Thoracic aorta (tissue), 2 donors: ENCODE measurements around the gene CNTNAP2. TPM values are rescaled to one million over a fixed set of nuclear protein-coding genes. Genes with fewer than 3 reads are reported as not detected.

Experiments
- ATAC-seq: fragments of 150-250 bp; one replicate; pipeline ENCODE4 v1.8.0; 2017; ENCODE audit warnings: low read depth; ENCODE audit not compliant: insufficient number of reproducible peaks, low FRiP score
- DNase-seq: peaks from one replicate; pipeline ENCODE4 v3.0.0-alpha.2; 2020; ENCODE audit warnings: low spot score
- H3K27ac ChIP-seq, 2 donors: fragments of 200-600 bp; sonication (generic); 1 replicate in 1 of 2; 2 replicates in 1 of 2; pipeline ENCODE4 v1.5.1; 2016; ENCODE audit warnings: mild to moderate bottlenecking in 2 of 2, moderate library complexity in 2 of 2
- H3K27me3 ChIP-seq: fragments of 200-600 bp; sonication (generic); replicated peaks from 2 replicates; pipeline ENCODE4 v1.6.0; 2016; ENCODE audit warnings: mild to moderate bottlenecking; ENCODE audit not compliant: insufficient read depth
- H3K36me3 ChIP-seq: fragments of 200-600 bp; sonication (generic); one replicate; pipeline ENCODE4 v1.5.1; 2016
- H3K4me1 ChIP-seq, 2 donors: fragments of 200-600 bp; sonication (generic); 1 replicate in 1 of 2; 2 replicates in 1 of 2; pipeline versions ENCODE4 v1.5.1 to v1.6.0; 2016; ENCODE audit warnings: low read depth in 2 of 2, mild to moderate bottlenecking in 1 of 2; ENCODE audit not compliant: control insufficient read depth in 1 of 2
- H3K4me3 ChIP-seq: fragments of 200-600 bp; sonication (generic); 2 replicates; pipeline ENCODE4 v1.5.1; 2016; ENCODE audit warnings: mild to moderate bottlenecking
- H3K9me3 ChIP-seq: fragments of 200-600 bp; sonication (generic); 2 replicates; pipeline ENCODE4 v1.5.1; 2016
- total RNA-seq, 2 donors: library from RNA; depleted of rRNA; stranded (reverse); fragments of >200 nt; gene quantifications; one replicate each; pipeline versions ENCODE4 v1.1.0 to v1.2.3, GENCODE V29; 2016
- TF ChIP-seq, protein P1 (sequence below): fragments of 200-600 bp; sonication (generic); IDR thresholded peaks from one replicate; pipeline ENCODE4 v1.5.1; 2019; ENCODE audit warnings: antibody characterized with exemption

CNTNAP2 gene
- total RNA-seq, 2 donors from 2014 or later, result not detected

DNA sequence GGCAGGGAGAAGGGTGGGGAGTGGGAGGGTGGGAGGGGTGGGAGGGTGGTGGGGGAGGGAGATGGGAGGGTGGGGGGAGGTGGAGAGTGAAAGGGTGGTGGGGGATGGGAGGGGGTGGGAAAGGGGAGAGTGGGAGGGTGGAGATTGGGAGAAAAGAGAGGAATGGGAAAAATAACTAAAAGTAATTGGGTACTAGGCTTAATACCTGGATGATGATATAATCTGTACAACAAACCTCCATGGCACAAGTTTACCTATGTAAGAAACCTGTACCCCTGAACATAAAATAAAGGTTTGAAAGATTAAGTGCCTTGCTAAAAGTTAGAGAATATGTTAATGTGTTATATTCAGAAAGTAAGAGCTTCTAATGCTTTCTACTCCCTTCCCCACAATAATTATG is 564.9 kb downstream of the CNTNAP2 start:
- Histone ChIP-seq H3K27ac (no peak overlapping the region), H3K9me3 (no peaks in the 10 kb centered on the region), H3K36me3 (no peaks in the 10 kb centered on the region), H3K4me3 (no peak overlapping the region), H3K27me3 (no peaks in the 10 kb centered on the region), H3K4me1 (no peaks in the 10 kb centered on the region)
- no peak for ATAC-seq
- TF ChIP-seq, protein P1, sequence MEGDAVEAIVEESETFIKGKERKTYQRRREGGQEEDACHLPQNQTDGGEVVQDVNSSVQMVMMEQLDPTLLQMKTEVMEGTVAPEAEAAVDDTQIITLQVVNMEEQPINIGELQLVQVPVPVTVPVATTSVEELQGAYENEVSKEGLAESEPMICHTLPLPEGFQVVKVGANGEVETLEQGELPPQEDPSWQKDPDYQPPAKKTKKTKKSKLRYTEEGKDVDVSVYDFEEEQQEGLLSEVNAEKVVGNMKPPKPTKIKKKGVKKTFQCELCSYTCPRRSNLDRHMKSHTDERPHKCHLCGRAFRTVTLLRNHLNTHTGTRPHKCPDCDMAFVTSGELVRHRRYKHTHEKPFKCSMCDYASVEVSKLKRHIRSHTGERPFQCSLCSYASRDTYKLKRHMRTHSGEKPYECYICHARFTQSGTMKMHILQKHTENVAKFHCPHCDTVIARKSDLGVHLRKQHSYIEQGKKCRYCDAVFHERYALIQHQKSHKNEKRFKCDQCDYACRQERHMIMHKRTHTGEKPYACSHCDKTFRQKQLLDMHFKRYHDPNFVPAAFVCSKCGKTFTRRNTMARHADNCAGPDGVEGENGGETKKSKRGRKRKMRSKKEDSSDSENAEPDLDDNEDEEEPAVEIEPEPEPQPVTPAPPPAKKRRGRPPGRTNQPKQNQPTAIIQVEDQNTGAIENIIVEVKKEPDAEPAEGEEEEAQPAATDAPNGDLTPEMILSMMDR, result no peak
- no peak for DNase-seq

DNA sequence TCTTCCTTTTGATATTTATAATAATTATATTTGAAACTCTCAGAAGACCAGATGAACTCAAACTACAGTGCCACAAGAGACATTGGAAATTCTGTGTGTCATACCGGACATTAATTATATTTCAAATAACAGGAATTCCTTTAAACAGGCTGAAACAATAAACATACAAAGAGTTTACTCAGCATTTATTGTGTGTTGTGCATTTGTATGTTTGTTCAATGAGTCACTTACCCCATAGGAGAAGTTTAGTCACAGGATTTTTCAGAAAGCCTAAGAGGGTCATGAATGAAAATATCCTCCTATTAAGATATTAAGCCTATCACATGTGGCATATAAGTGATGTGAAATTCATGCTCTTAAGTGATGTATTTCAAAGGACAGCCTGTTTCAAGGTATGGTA is 566.8 kb downstream of the CNTNAP2 start:
- Histone ChIP-seq H3K9me3 (no peaks in the 10 kb centered on the region), H3K27me3 (no peaks in the 10 kb centered on the region), H3K4me1 (no peaks in the 10 kb centered on the region), H3K27ac (no peak overlapping the region), H3K36me3 (no peaks in the 10 kb centered on the region), H3K4me3 (no peak overlapping the region)
- TF ChIP-seq, protein P1, result no peak
- DNase-seq, result no peak
- ATAC-seq, result no peak

DNA sequence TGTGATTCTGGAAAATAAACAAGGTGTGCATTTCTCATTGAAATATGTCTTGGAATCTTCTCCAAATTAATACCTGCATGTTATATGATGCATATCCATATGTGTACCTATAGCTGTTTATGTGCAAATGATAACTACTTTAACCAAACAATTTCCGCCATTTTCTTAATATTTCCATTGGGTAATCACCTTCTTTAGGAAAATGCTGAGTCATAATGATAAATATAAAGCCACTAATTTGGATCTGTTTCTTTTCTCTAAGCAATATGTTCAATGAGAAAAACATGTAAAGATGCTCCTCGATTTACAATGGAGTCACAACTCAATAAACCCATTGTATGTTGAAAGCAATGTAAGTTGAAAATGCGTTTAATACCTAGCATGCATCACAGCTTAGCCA is 574.4 kb downstream of the CNTNAP2 start:
- DNase-seq, result no peak
- Histone ChIP-seq H3K27me3 (no peaks in the 10 kb centered on the region), H3K36me3 (no peaks in the 10 kb centered on the region), H3K4me3 (no peak overlapping the region), H3K9me3 (no peaks in the 10 kb centered on the region), H3K4me1 (no peaks in the 10 kb centered on the region), H3K27ac (no peak overlapping the region)
- ATAC-seq, result no peak
- TF ChIP-seq, protein P1, result no peak

DNA sequence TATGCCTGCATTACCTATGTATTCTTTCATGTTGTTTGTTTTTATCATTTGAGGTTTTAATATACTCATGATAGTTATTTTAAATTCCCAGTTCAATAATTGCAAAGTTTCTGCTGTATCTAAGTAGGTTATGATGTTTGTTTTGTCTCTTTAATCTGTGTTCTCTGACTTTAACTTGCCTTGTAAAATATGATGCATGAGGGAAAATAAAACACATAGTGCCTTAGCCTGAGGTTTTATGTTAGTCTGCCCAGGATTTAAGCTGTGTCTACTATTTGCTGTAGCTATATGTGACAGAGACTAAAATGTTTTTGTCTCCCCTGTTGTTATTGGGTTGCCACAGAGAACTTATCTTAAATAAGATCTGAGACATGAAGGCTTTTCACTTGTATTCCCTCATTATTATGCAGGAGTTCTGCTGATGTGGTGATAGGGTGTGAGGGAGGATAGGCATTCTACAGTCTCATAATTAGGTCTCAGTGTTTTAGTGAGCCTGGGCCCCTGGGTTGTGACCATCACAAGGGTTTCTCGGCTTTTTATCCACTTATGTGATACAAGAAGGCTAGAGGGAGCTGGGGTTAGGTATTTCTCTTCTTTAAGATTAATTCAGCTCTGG is 582.5 kb downstream of the CNTNAP2 start:
- Histone ChIP-seq H3K36me3 (no peaks in the 10 kb centered on the region), H3K4me1 (no peaks in the 10 kb centered on the region), H3K27ac (no peak overlapping the region), H3K9me3 (no peaks in the 10 kb centered on the region), H3K27me3 (no peaks in the 10 kb centered on the region), H3K4me3 (no peak overlapping the region)
- no peak for ATAC-seq
- DNase-seq, result no peak
- TF ChIP-seq, protein P1, result no peak

DNA sequence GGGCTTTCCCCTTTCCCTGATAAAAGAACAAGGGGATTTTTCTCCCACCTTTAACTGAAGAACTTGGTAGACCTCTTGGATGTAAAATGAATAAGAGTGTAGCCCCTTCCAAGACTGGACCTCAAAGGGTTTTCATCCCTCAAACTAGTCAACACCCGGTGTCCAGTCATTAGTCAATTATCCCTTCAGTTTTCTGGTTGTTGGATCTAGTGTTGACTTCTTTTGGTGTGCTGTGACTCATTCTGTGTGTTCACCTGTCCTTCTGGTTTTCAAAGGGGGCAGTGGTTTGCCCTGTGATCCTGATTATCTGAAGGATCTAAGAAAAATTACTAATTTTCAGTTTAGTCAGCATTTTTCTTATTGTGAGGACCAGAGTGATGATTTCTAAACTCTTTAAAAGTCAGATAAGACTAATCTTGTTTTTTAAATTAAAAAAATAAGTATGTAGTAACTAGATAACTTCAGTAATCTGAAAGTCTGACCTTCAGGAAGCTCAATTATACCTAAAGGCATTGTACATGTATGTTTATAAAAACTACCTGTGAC is 583.5 kb downstream of the CNTNAP2 start:
- DNase-seq, result no peak
- TF ChIP-seq, protein P1, result no peak
- no peaks in the 10 kb centered on the region for H3K36me3 ChIP-seq
- H3K9me3 ChIP-seq, result no peaks in the 10 kb centered on the region
- H3K4me1 ChIP-seq, result no peaks in the 10 kb centered on the region
- no peak overlapping the region for H3K4me3 ChIP-seq
- ATAC-seq, result no peak
- H3K27ac ChIP-seq, result no peak overlapping the region
- no peaks in the 10 kb centered on the region for H3K27me3 ChIP-seq
